Heart right ventricle (tissue), 16 donors: ENCODE data around the gene RPS6KC1. TPM values are rescaled to one million over a fixed set of nuclear protein-coding genes. Genes with fewer than 3 reads are reported as not detected.

Experiments
- ATAC-seq, 8 donors: fragments of 200-7000 bp; cut with Tn5 transposase; one replicate each; pipeline ENCODE4 v1.9.1; 2020; ENCODE audit warnings: mild to moderate bottlenecking in 8 of 8, moderate library complexity in 8 of 8, moderate number of reproducible peaks in 1 of 8
- DNase-seq, 2 donors: peaks; one replicate each; pipeline ENCODE4 v3.0.0-alpha.2; 2020
- H3K27ac ChIP-seq, 10 donors: fragments of 200-600 bp; sonication (generic) in 2 of 10; one replicate each; pipeline versions ENCODE4 v1.5.0 to v1.8.0; 2020 to 2022; ENCODE audit warnings: mild to moderate bottlenecking in 3 of 10
- H3K27me3 ChIP-seq, 7 donors: fragments of 200-600 bp; one replicate each; pipeline ENCODE4 v1.8.0; 2021 to 2022; ENCODE audit warnings: mild to moderate bottlenecking in 2 of 7
- H3K36me3 ChIP-seq, 9 donors: fragments of 200-600 bp; sonication (generic) in 1 of 9; one replicate each; pipeline versions ENCODE4 v1.5.0 to v1.8.0; 2020 to 2022; ENCODE audit warnings: mild to moderate bottlenecking in 2 of 9
- H3K4me1 ChIP-seq, 9 donors: fragments of 200-600 bp; sonication (generic) in 1 of 9; one replicate each; pipeline versions ENCODE4 v1.5.0 to v1.8.0; 2020 to 2022; ENCODE audit warnings: mild to moderate bottlenecking in 4 of 9
- H3K4me3 ChIP-seq, 10 donors: fragments of 200-600 bp; sonication (generic) in 2 of 10; one replicate each; pipeline versions ENCODE4 v1.5.0 to v1.8.0; 2020 to 2022; ENCODE audit warnings: mild to moderate bottlenecking in 7 of 10, moderate library complexity in 2 of 10
- H3K9me3 ChIP-seq, 11 donors: fragments of 200-600 bp in 10 of 11; sonication (generic) in 2 of 11; one replicate each; pipeline versions ENCODE4 v1.5.0 to v1.8.0; 2013 to 2022; ENCODE audit warnings: mild to moderate bottlenecking in 2 of 11, control low read depth in 1 of 11, moderate library complexity in 1 of 11
- CTCF ChIP-seq, 9 donors: fragments of 200-600 bp; sonication (generic) in 2 of 9; IDR thresholded peaks; one replicate each; pipeline versions ENCODE4 v1.5.0 to v1.8.0; 2021 to 2022; ENCODE audit warnings: antibody characterized with exemption in 9 of 9, mild to moderate bottlenecking in 5 of 9, moderate library complexity in 1 of 9
- WGBS, 2 donors: extraction: QIAGEN DNeasy Blood & Tissue Kit; methylation state at CpG; one replicate each; pipeline ENCODE4 v1.1.7; 2013; ENCODE audit warnings: inconsistent platforms in 1 of 2; 5-methylcytosine and 5-hydroxymethylcytosine counted together
- intact Hi-C, 10 donors: fragments of 100-400 bp; cut with DNase I; formaldehyde crosslinking; loops; one replicate each; pipeline versions ENCODE4 v1.11.1 to v1.14.2; 2022
- polyA plus RNA-seq, 2 donors: library from polyadenylated mRNA; stranded (reverse); fragments of 200-250 nt; gene quantifications; one replicate each; pipeline ENCODE4 v1.2.3, GENCODE V29; 2013
- total RNA-seq, 10 donors: library from RNA; stranded (reverse); fragmentation: NEBNext Ultra II Directional in 3 of 10; extraction: Animal tissue kit (Norgen Biotek cat#: 25700) in 3 of 10; gene quantifications; one replicate each; pipeline versions ENCODE4 v1.2.1 to v1.2.4, GENCODE V29; 2021 to 2023
- donor health status: Arrhythmogenic right ventricular cardiomyopathy.
- donor health status: ischemic (EF 13 %, LVEDD 7.1; RV severe dilation, severe dysfunction).
- donor health status: healthy with polysubstance abuse.
- donor health status: DM: no; HTN: yes; CAD: no.
- donor health status: DM: no; HTN: no; CAD: no.
- donor health status: ischemic (EF 25% LVEDD 6.9; RV normal size, moderate dysfunction).
- donor health status: ischemic (EF 25% LVEDD 5.7; RV mildly dilated, moderate dysfunction).
- donor health status: healthy.
- donor health status: DM: yes; HTN: yes; CAD: no.
- donor health status: Ischemic cardiomyopathy.
- donor health status: ischemic (EF 35%, LVEDD 5.7; RV mildly dilated, moderate dysfunction).
- donor health status: nonischemic (EF 11% LVEDD 7.7; RV severe dilation, severe dysfunction).
- donor health status: DM: yes; HTN: yes; CAD: no.
- donor health status: PGD.
- donor health status: ischemic (EF 29% LVEDD 5.4; RV normal size, mild dysfunction).
- donor health status: nonischemic (EF 23%, LVEDD 6.1; RV moderate dilation, normal function).

The RPS6KC1 gene
- total and polyA plus RNA-seq, 12 donors, result 3.8 to 13.8 (median 10.3) TPM

- TF ChIP-seq CTCF (IDR thresholded peaks at IDR 0.05), result no peak
- Histone ChIP-seq H3K9me3 (peaks cover 0 to 16% (median 0%) of the 10 kb centered on the region in 11 donors), H3K4me1 (no peaks in the 10 kb centered on the region), H3K4me3 (no peak overlapping the region), H3K27ac (no peak overlapping the region), H3K36me3 (peaks cover 0 to 30% (median 6%) of the 10 kb centered on the region in 9 donors), H3K27me3 (no peaks in the 10 kb centered on the region)
- DNase-seq, result no peak
- intact Hi-C loops, result no loop called here
- 98 to 100% methylated on average over 2 of the region's 2 CpGs for WGBS, 2 donors
- ATAC-seq, result no peak
These were observed 216.1 kb downstream of the RPS6KC1 start for GRCh38 chr1:213266983-213267772.

GRCh38 chr1:213268221-213268620 is 217.2 kb downstream of the RPS6KC1 start:
- H3K36me3 ChIP-seq, result peaks cover 0 to 30% (median 6%) of the 10 kb centered on the region in 9 donors
- no peak overlapping the region for H3K4me3 ChIP-seq
- intact Hi-C loops, result no loop called here
- DNase-seq (no peak), ATAC-seq (no peak)
- H3K9me3 ChIP-seq, result peaks cover 0 to 16% (median 0%) of the 10 kb centered on the region in 11 donors
- H3K27me3 ChIP-seq, result no peaks in the 10 kb centered on the region
- no peaks in the 10 kb centered on the region for H3K4me1 ChIP-seq
- no peak for TF ChIP-seq CTCF (IDR thresholded peaks at IDR 0.05)
- H3K27ac ChIP-seq, result no peak overlapping the region

GRCh38 chr1:213269829-213270228 is 218.8 kb downstream of the RPS6KC1 start:
- Histone ChIP-seq H3K36me3 (peaks cover 0 to 37% (median 6%) of the 10 kb centered on the region in 9 donors), H3K9me3 (peaks cover 0 to 16% (median 0%) of the 10 kb centered on the region in 11 donors), H3K4me1 (no peaks in the 10 kb centered on the region), H3K27ac (no peak overlapping the region), H3K4me3 (no peak overlapping the region), H3K27me3 (no peaks in the 10 kb centered on the region)
- intact Hi-C loops, result no loop called here
- ATAC-seq (no peak), DNase-seq (no peak)
- no peak for TF ChIP-seq CTCF (IDR thresholded peaks at IDR 0.05)
- 90 to 100% methylated on average over 1 of the region's 1 CpG for WGBS, 2 donors

- DNase-seq (no peak), ATAC-seq (no peak)
- Histone ChIP-seq H3K9me3 (no peaks in the 10 kb centered on the region), H3K27ac (no peak overlapping the region), H3K36me3 (peaks cover 0 to 44% (median 6%) of the 10 kb centered on the region in 9 donors), H3K4me3 (no peak overlapping the region), H3K27me3 (no peaks in the 10 kb centered on the region), H3K4me1 (no peaks in the 10 kb centered on the region)
- no peak for TF ChIP-seq CTCF (IDR thresholded peaks at IDR 0.05)
- WGBS, 2 donors, result 67 to 72% methylated on average over 2 of the region's 2 CpGs
- intact Hi-C loops, result no loop called here
These were observed 222.5 kb downstream of the RPS6KC1 start for GRCh38 chr1:213273546-213273945.
